Psoas muscle (tissue), 8 donors: Measurements from ENCODE around the gene AFF1. TPM values are rescaled to one million over a fixed set of nuclear protein-coding genes. Genes with fewer than 3 reads are reported as not detected.

Experiments used
- ATAC-seq, 4 donors: fragments of 200-7000 bp; cut with Tn5 transposase; one replicate each; pipeline ENCODE4 v1.9.1; 2020; ENCODE audit warnings: moderate library complexity in 3 of 4, mild to moderate bottlenecking in 2 of 4
- DNase-seq, 2 donors: peaks; one replicate each; pipeline ENCODE4 v3.0.0-alpha.2; 2020
- H3K27ac ChIP-seq: fragments of 200-600 bp; one replicate; pipeline ENCODE4 v1.8.0; 2022
- H3K27me3 ChIP-seq, 3 donors: fragments of 200-600 bp in 1 of 3; one replicate each; pipeline versions ENCODE4 v1.6.1 to v1.8.0; 2013 to 2022; ENCODE audit warnings: low read length in 2 of 3, mild to moderate bottlenecking in 2 of 3, moderate library complexity in 1 of 3; ENCODE audit not compliant: insufficient read depth in 3 of 3
- H3K36me3 ChIP-seq, 2 donors: fragments of 200-600 bp in 1 of 2; one replicate each; pipeline versions ENCODE4 v1.6.1 to v1.8.0; 2013 to 2022; ENCODE audit warnings: low read depth in 1 of 2, mild to moderate bottlenecking in 1 of 2, moderate library complexity in 1 of 2; ENCODE audit not compliant: insufficient read depth in 1 of 2
- H3K4me1 ChIP-seq: fragments of 200-600 bp; one replicate; pipeline ENCODE4 v1.8.0; 2022
- H3K4me3 ChIP-seq: fragments of 200-600 bp; one replicate; pipeline ENCODE4 v1.8.0; 2022; ENCODE audit warnings: mild to moderate bottlenecking
- H3K9me3 ChIP-seq: fragments of 200-600 bp; one replicate; pipeline ENCODE4 v1.8.0; 2022
- WGBS, 3 donors: extraction: QIAGEN DNeasy Blood & Tissue Kit; methylation state at CpG; one replicate each; pipeline versions ENCODE4 v1.1.6 to v1.1.7; 2013; 5-methylcytosine and 5-hydroxymethylcytosine counted together
- intact Hi-C, 2 donors: fragments of 100-400 bp; cut with DNase I; formaldehyde crosslinking; loops; one replicate each; pipeline versions ENCODE4 v1.11.0 to v1.14.2; 2022
- polyA plus RNA-seq, 3 donors: library from polyadenylated mRNA; stranded (reverse); fragments of 200-250 nt; gene quantifications; one replicate each; pipeline ENCODE4 v1.2.3, GENCODE V29; 2013
- total RNA-seq, 4 donors: library from RNA; stranded (reverse); fragmentation: NEBNext Ultra II Directional in 2 of 4; extraction: Animal tissue kit (Norgen Biotek cat#: 25700) in 2 of 4; gene quantifications; one replicate each; pipeline versions ENCODE4 v1.2.1 to v1.2.4, GENCODE V29; 2021 to 2023
- TF ChIP-seq, protein P1 (sequence below): fragments of 200-600 bp; IDR thresholded peaks from one replicate; pipeline ENCODE4 v1.8.0; 2022; ENCODE audit warnings: antibody characterized with exemption
- donor health status: healthy with polysubstance abuse.
- donor health status: DM: no; HTN: no; CAD: no; lungs with moderate emphysema.
- donor health status: Bipolar disorder and iron deficiency.
- donor health status: healthy.
- donor health status: DM: yes; HTN: yes; CAD: no.
- donor health status: DM: no; HTN: no; CAD: no.
- donor health status: DM: no; HTN: no; CAD: no.
- donor health status: DM: yes; HTN: yes; CAD: no.

Gene AFF1
- total and polyA plus RNA-seq, 7 donors = 62.7 to 171 (median 120) TPM

DNA sequence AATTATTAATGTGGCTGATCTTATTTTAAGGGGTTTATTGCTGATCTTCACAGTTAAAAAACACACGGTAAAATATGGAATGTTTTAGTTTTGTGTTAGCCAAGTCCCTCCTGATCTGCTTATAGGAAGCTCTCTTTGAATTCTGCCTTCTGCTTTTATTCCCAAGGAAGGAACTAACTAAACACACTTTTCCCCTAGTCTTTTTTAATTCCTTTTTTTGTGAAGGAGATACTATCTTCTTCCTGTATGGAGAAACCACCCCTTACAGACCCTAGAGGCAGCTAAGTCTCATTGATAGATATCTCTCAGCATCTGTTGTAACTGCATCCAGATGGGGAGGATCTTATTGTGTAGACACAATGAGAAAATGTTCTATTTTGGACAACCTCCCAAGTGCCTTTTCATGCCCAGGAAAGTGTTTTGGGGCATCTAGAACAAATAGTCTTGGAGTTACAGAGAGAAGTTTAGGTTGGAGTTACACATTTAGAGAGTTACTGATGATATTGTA, 64.4 kb downstream of the AFF1 start:
- WGBS, 3 donors = 32 to 54% (median 49%) methylated on average over 1 of the region's 1 CpG
- ATAC-seq (no peak), DNase-seq (no peak)
- H3K27ac ChIP-seq = no peak overlapping the region
- intact Hi-C loops = no loop called here
- H3K4me1 ChIP-seq = peaks cover 41% of the 10 kb centered on the region
- TF ChIP-seq, protein P1, sequence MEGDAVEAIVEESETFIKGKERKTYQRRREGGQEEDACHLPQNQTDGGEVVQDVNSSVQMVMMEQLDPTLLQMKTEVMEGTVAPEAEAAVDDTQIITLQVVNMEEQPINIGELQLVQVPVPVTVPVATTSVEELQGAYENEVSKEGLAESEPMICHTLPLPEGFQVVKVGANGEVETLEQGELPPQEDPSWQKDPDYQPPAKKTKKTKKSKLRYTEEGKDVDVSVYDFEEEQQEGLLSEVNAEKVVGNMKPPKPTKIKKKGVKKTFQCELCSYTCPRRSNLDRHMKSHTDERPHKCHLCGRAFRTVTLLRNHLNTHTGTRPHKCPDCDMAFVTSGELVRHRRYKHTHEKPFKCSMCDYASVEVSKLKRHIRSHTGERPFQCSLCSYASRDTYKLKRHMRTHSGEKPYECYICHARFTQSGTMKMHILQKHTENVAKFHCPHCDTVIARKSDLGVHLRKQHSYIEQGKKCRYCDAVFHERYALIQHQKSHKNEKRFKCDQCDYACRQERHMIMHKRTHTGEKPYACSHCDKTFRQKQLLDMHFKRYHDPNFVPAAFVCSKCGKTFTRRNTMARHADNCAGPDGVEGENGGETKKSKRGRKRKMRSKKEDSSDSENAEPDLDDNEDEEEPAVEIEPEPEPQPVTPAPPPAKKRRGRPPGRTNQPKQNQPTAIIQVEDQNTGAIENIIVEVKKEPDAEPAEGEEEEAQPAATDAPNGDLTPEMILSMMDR = no peak
- no peak overlapping the region for H3K4me3 ChIP-seq
- no peaks in the 10 kb centered on the region for H3K36me3 ChIP-seq
- no peaks in the 10 kb centered on the region for H3K27me3 ChIP-seq
- H3K9me3 ChIP-seq = no peaks in the 10 kb centered on the region

DNA sequence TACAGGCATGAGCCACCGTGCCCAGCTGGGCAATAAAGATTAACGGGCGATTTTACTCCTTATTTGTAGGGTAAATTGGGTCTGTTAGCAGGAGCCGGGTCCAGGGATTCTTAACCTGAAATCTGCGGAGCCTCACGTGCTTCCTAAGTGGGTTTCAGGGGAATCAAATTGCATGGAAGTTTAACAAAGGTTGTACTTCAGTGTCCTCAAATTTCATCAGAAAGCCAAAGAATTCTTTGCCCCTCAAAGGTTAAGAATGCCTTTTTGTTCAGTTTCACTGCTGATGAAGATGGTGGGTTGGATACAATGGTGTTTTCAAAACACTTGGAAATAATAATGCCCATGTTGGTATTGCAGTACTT, 67.9 kb downstream of the AFF1 start:
- intact Hi-C loops = loop anchor here in 1 of 2 donors (5.0 kb wide), 1 partner anchor 35 kb away; no protein-coding TSS in a partner anchor
- no peaks in the 10 kb centered on the region for H3K9me3 ChIP-seq
- H3K27me3 ChIP-seq = no peaks in the 10 kb centered on the region
- TF ChIP-seq, protein P1 = no peak
- no peak for DNase-seq
- H3K27ac ChIP-seq = peak overlapping the region; percentile 33
- no peak for ATAC-seq
- H3K4me3 ChIP-seq = no peak overlapping the region
- H3K4me1 ChIP-seq = peaks cover 57% of the 10 kb centered on the region
- no peaks in the 10 kb centered on the region for H3K36me3 ChIP-seq
- 52 to 73% (median 56%) methylated on average over 6 of the region's 6 CpGs for WGBS, 3 donors

DNA sequence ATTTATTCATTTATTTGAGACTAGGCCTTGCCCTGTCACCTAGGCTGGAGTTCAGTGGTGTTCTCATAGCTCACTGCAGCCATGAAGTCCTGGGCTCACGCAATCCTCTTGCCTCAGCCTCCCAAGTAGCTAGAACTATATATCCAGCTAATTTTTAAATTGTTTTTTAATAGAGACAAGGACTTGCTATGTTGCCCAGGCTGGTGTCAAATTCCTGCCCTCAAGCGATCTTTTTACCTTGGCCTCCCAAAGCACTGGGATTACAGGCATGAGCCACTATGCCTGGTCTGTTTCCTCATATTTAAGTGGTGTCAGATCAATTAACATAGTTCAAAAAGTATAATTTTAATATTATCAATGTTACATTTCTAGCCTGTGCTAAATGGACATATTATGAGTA, 68.5 kb downstream of the AFF1 start:
- Histone ChIP-seq H3K4me1 (peaks cover 53% of the 10 kb centered on the region), H3K4me3 (no peak overlapping the region), H3K36me3 (no peaks in the 10 kb centered on the region), H3K9me3 (no peaks in the 10 kb centered on the region), H3K27me3 (no peaks in the 10 kb centered on the region), H3K27ac (peak overlapping the region; percentile 33)
- DNase-seq (no peak), ATAC-seq (no peak)
- intact Hi-C loops = loop anchor here in 1 of 2 donors (5.0 kb wide), 1 partner anchor 36 kb away; no protein-coding TSS in a partner anchor
- TF ChIP-seq, protein P1 = no peak
- WGBS, 3 donors = 39 to 61% (median 50%) methylated on average over 2 of the region's 2 CpGs

DNA sequence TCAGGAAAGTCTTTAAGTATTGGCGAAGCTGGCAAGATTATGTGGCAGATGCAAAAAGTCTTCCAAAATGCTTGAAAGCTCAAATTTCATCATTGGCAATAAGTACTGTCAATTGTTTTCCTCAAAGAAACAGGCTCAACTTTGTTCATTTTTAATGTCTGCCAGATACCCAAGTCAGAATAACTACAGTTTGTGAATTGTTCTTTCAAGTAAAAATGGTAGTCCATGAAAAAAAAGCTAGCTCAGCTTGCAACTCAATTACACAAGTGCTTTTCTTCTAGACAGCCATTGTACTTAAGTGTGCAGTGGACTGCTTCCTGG, 70.5 kb downstream of the AFF1 start:
- peaks cover 56% of the 10 kb centered on the region for H3K4me1 ChIP-seq
- H3K27ac ChIP-seq = peak overlapping the region; percentile 98
- H3K27me3 ChIP-seq = no peaks in the 10 kb centered on the region
- no peaks in the 10 kb centered on the region for H3K36me3 ChIP-seq
- intact Hi-C loops = loop anchor here (5.0 kb wide), 5 partner anchors 37 to 87 kb away; partner anchors contain the start of gene AFF1 (in 1 of the 2)
- no peak for ATAC-seq
- TF ChIP-seq, protein P1 = no peak
- H3K9me3 ChIP-seq = no peaks in the 10 kb centered on the region
- DNase-seq = no peak
- H3K4me3 ChIP-seq = peak overlapping the region; percentile 87
- WGBS, 3 donors = 46 to 94% (median 50%) methylated on average over 1 of the region's 1 CpG
